ENCODE data around the gene FBXL12. TPM values are rescaled to one million over a fixed set of nuclear protein-coding genes. Genes with fewer than 3 reads are reported as not detected.
"Not testable (repeated sequence)": the region's sequence is repeated elsewhere in the genome, so short reads cannot be mapped to it uniquely, and the experiment has no call there.

FBXL12 gene
- total and polyA plus RNA-seq, 5 donors: 12.2 to 14.5 (median 13.9) TPM

DNA sequence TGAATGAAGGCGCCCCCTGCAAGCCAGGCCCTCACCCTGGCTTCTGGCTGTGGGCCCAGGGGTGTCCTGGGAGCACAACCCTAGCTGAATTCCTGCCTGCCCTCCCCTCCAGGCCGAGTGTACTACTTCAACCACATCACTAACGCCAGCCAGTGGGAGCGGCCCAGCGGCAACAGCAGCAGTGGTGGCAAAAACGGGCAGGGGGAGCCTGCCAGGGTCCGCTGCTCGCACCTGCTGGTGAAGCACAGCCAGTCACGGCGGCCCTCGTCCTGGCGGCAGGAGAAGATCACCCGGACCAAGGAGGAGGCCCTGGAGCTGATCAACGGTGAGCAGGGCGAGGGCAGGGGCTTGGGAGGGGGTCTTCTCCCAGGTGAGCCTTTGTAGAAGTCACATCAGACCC lies 19.4 kb upstream of the FBXL12 start:
- Histone ChIP-seq H3K27me3 (ENCODE audit: control insufficient read depth, insufficient read depth) (no peaks in the 10 kb centered on the region), H3K9me3 (ENCODE audit: control insufficient read depth, low read length) (no peaks in the 10 kb centered on the region), H3K4me3 (ENCODE audit: low read length) (no peak overlapping the region), H3K27ac (ENCODE audit: low read length) (no peak overlapping the region), H3K4me1 (ENCODE audit: control insufficient read depth, insufficient read depth, low read length) (no peaks in the 10 kb centered on the region)
- DNase-seq (no peak), ATAC-seq (no peak)
- WGBS: 92% methylated on average over 15 of the region's 15 CpGs
- intact Hi-C loops (cut with DNase I): no loop called here

- Histone ChIP-seq H3K4me3 (ENCODE audit: low read length) (peak overlapping the region; percentile 85), H3K27me3 (ENCODE audit: control insufficient read depth, insufficient read depth) (no peaks in the 10 kb centered on the region), H3K9me3 (ENCODE audit: control insufficient read depth, low read length) (no peaks in the 10 kb centered on the region), H3K4me1 (ENCODE audit: control insufficient read depth, insufficient read depth, low read length) (no peaks in the 10 kb centered on the region), H3K27ac (ENCODE audit: low read length) (no peak overlapping the region)
- intact Hi-C loops (cut with DNase I): no loop called here
- DNase-seq: peak in 1 of 3 donors; percentile 36
- ATAC-seq: no peak
- 7% methylated on average over 5 of the region's 5 CpGs for WGBS
Observed at GRCh38 chr19:9836021-9836420, 17.1 kb upstream of the FBXL12 start.

DNA sequence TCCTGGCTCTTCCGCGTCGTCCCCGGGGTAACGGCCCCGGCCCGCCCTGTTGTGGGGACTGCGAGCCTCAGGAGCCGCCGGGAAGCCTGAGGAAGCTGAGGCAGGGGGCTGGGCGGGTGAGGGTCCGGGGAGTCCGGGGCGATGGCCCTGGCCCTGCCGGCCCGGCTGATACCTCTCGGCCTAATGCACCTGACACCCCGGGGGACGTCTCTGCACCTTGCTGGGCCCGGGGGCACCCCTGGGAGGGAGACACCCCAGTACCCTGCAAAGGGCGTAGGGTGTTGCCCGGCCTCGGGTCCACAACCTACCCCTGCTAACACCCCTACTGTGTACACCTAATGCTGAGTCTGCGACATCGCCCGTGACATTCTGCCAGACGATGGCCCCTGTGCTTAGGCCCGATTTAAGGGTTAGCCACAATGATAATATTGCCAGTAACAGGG lies 16.6 kb upstream of the FBXL12 start:
- 3% methylated on average over 28 of the region's 28 CpGs for WGBS
- no peak overlapping the region for H3K27ac ChIP-seq (ENCODE audit: low read length)
- no peaks in the 10 kb centered on the region for H3K27me3 ChIP-seq (ENCODE audit: control insufficient read depth, insufficient read depth)
- no peaks in the 10 kb centered on the region for H3K4me1 ChIP-seq (ENCODE audit: control insufficient read depth, insufficient read depth, low read length)
- ATAC-seq: peak in 1 of 2 donors; percentile 32
- intact Hi-C loops (cut with DNase I): no loop called here
- H3K9me3 ChIP-seq (ENCODE audit: control insufficient read depth, low read length): no peaks in the 10 kb centered on the region
- peak in 2 of 3 donors; percentile 71 to 76 for DNase-seq
- peak overlapping the region; percentile 85 for H3K4me3 ChIP-seq (ENCODE audit: low read length)

DNA sequence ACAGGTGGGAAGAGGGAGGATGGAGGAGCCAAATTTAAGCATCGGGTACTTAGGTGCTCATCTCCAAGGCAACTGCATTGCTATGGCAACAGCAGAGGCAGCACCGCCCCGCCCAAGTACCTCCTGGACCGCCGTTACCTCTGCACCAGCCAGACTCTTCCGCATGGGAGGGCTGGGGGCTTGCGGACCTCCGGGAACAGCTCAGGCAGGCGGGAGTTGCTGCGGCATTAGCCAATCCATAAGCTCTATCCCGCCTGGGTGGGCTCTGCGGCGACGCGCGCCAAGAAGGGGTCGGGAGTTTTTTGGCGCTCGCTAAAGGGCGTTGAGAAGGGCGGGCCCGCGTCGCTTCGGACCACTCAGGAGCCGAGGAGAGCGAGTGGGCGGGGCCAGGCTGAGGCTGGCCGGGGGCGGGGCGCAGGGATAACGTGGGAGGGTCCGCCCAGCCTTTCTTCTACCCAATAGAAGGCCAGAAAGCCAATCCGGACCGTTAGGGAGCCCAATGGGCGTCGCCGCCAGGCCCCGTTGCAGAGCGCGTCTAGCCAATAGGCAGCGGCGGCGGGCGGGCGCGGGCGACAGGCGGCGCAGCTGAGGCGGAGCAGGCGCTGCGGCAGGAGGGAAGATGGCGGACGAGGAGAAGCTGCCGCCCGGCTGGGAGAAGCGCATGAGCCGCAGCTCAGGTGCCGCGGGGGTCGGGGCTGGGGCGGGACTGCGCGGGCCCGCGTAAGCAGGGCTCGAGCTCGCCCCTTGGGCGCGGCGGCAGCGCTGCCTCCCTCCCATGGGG lies 16.0 kb upstream of the FBXL12 start, which contains the start of gene PIN1:
Gene PIN1 (plus strand): TSS at position 593 of the 781 bp plus-strand sequence. CDS start 27 bp downstream, at position 620.
- peak within 1 kb of the TSS; percentile 85 for H3K4me3 ChIP-seq (ENCODE audit: low read length)
- no peaks in the 10 kb centered on the region for H3K27me3 ChIP-seq (ENCODE audit: control insufficient read depth, insufficient read depth)
- intact Hi-C loops (cut with DNase I): no loop called here
- DNase-seq: peak; percentile 99 to 100 (median 100)
- WGBS: under 1% methylated on average over 73 of the region's 73 CpGs
- H3K4me1 ChIP-seq (ENCODE audit: control insufficient read depth, insufficient read depth, low read length): no peaks in the 10 kb centered on the region
- no peaks in the 10 kb centered on the region for H3K9me3 ChIP-seq (ENCODE audit: control insufficient read depth, low read length)
- ATAC-seq: peak; percentile 99
- H3K27ac ChIP-seq (ENCODE audit: low read length): peak within 1 kb of the TSS; percentile 57

- ATAC-seq: no peak
- intact Hi-C loops (cut with DNase I): no loop called here
- Histone ChIP-seq H3K4me1 (ENCODE audit: control insufficient read depth, insufficient read depth, low read length) (no peaks in the 10 kb centered on the region), H3K4me3 (ENCODE audit: low read length) (peak overlapping the region; percentile 76), H3K9me3 (ENCODE audit: control insufficient read depth, low read length) (no peaks in the 10 kb centered on the region), H3K27ac (ENCODE audit: low read length) (no peak overlapping the region), H3K27me3 (ENCODE audit: control insufficient read depth, insufficient read depth) (no peaks in the 10 kb centered on the region)
- WGBS: 63% methylated on average over 6 of the region's 6 CpGs
- DNase-seq: no peak
Observed at GRCh38 chr19:9834307-9834725, 15.4 kb upstream of the FBXL12 start.

DNA sequence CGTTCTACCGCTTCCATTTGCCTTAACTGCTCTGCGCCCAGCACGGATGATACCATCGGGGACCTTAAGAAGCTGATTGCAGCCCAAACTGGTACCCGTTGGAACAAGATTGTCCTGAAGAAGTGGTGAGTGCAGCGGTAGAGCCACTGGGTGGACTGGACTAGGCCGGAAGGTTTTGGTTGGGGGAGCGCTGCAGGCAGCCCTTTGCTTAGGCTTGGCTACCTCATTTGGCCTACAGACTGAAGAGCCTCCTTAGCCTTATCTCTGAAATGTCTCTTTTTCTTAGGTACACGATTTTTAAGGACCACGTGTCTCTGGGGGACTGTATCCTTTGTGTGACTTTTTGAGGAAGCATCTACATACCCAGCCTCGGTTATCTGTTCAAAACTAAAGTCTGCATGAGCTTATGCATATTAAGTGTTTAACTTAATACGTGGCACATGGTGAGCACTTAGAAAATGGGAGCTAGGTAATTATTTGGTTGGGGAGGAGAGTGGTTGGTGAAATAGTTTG lies 9.7 kb upstream of the FBXL12 start:
- Histone ChIP-seq H3K27me3 (ENCODE audit: control insufficient read depth, insufficient read depth) (no peaks in the 10 kb centered on the region), H3K9me3 (ENCODE audit: control insufficient read depth, low read length) (no peaks in the 10 kb centered on the region), H3K4me1 (ENCODE audit: control insufficient read depth, insufficient read depth, low read length) (peaks cover 2% of the 10 kb centered on the region), H3K27ac (ENCODE audit: low read length) (no peak overlapping the region), H3K4me3 (ENCODE audit: low read length) (peak overlapping the region; percentile 56)
- 27% methylated on average over 13 of the region's 13 CpGs for WGBS
- intact Hi-C loops (cut with DNase I): no loop called here
- DNase-seq: no peak
- no peak for ATAC-seq

DNA sequence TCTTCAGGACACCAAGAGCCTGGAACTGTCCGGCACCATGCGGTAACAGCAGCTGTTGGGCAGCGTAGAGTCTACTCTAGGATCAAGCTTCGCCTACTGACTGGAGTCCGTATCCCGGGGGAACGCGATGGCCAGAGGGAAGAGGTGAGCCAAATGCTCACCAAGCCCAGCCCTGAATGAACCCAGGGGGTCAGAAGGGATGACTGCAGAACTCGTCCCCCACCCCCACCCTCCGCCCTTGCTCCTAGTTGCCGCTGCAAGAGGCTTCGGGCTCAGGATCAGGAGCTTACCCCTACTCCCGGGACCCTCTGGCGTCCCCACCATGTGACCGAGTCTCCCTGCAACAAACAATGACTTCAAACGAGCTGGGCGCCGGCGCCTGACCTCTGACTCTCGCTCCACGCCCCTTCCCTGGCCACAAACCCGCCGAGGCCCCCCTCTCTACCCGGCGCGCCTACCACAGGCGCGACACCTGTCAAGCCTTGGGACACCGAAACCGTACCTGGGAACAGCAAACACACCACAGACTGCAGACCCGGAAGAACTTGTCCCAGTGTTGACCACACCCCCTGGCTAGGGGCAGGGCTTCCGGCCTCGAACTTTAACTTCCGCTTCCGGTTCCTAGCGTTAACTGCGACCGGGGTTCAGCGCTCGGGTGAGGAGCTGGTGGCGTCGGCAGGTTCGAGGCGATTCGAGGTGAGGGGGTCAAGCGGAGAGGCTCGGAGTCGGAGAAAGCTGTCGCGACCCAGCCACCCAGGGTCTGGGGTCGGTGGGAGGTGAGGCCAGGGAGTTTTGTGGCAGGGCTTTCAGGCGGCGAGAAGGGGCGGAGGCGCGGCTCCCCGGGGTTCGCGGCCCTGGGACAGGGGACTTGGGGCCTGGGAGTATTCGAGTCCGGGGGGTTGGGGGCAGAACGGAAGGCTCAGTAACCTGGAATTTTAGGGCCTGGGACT lies 8.7 kb upstream of the FBXL12 start, which contains the start of gene UBL5:
Gene UBL5 (plus strand): TSS at position 630 of the 950 bp plus-strand sequence. CDS start 420 bp downstream, outside the sequence.
- WGBS: under 1% methylated on average over 62 of the region's 62 CpGs
- Histone ChIP-seq H3K4me3 (ENCODE audit: low read length) (peak within 1 kb of the TSS; percentile 56), H3K27ac (ENCODE audit: low read length) (peak within 1 kb of the TSS; percentile 16), H3K9me3 (ENCODE audit: control insufficient read depth, low read length) (no peaks in the 10 kb centered on the region), H3K27me3 (ENCODE audit: control insufficient read depth, insufficient read depth) (no peaks in the 10 kb centered on the region), H3K4me1 (ENCODE audit: control insufficient read depth, insufficient read depth, low read length) (peaks cover 2% of the 10 kb centered on the region)
- intact Hi-C loops (cut with DNase I): no loop called here
- ATAC-seq (peak; percentile 95 to 97), DNase-seq (peak; percentile 85 to 95 (median 92))

DNA sequence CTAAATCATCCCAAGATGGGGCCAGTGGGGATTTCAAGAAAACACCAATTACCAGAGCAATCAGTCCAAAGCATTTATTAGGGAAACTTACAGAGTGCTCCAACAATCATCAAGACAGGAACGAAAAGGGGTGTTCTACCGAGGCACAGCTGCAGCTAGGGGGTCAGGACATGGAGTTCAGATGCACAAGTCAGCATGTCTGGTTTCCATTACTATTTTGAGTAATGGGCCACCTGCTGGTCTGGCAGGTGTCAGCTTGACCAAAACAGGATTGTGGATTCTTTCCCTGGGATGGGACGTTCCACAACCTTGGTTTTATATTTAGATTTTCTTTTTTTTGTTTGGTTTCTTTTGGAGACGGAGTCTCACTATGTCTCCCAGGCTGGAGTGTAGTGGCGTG lies 4.9 kb upstream of the FBXL12 start:
- Histone ChIP-seq H3K4me1 (ENCODE audit: control insufficient read depth, insufficient read depth, low read length) (peaks cover 2% of the 10 kb centered on the region), H3K27me3 (ENCODE audit: control insufficient read depth, insufficient read depth) (no peaks in the 10 kb centered on the region), H3K4me3 (ENCODE audit: low read length) (no peak overlapping the region), H3K9me3 (ENCODE audit: control insufficient read depth, low read length) (no peaks in the 10 kb centered on the region), H3K27ac (ENCODE audit: low read length) (no peak overlapping the region)
- DNase-seq: no peak
- WGBS: 88% methylated on average over 5 of the region's 5 CpGs
- intact Hi-C loops (cut with DNase I): no loop called here
- no peak for ATAC-seq

DNA sequence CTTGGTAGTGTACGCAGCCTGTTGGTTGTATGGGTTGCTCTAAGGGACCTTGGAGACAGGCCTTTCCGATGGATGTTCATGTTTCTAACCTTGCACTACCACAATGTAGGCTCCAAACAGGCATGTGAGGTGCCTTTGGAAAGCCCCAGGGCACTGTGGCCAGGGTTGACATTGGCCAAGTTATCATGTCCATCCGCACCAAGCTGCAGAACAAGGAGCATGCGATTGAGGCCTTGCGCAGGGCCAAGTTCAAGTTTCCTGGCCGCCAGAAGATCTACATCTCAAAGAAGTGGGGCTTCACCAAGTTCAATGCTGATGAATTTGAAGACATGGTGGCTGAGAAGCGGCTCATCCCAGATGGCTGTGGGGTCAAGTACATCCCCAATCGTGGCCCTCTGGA lies 1.2 kb upstream of the FBXL12 start:
- H3K4me1 ChIP-seq (ENCODE audit: control insufficient read depth, insufficient read depth, low read length); H3K9me3 ChIP-seq (ENCODE audit: control insufficient read depth, low read length); H3K27me3 ChIP-seq (ENCODE audit: control insufficient read depth, insufficient read depth); ATAC-seq; H3K4me3 ChIP-seq (ENCODE audit: low read length); intact Hi-C loops (cut with DNase I): not testable (repeated sequence)
- 93% methylated on average over 8 of the region's 8 CpGs for WGBS
- H3K27ac ChIP-seq (ENCODE audit: low read length): peak overlapping the region; percentile 73
- peak in 1 of 3 donors; percentile 65 for DNase-seq

- H3K4me1 ChIP-seq (ENCODE audit: control insufficient read depth, insufficient read depth, low read length): peaks cover 2% of the 10 kb centered on the region
Observed at GRCh38 chr19:9819596-9819909, 674 bp upstream of the FBXL12 start.

More at GRCh38 chr19:9819596-9819909, 674 bp upstream of the FBXL12 start:
- intact Hi-C loops (cut with DNase I): no loop called here
- no peak for DNase-seq
- 0% methylated on average over 21 of the region's 21 CpGs for WGBS
- peak overlapping the region; percentile 73 for H3K27ac ChIP-seq (ENCODE audit: low read length)
- ATAC-seq: no peak
- H3K9me3 ChIP-seq (ENCODE audit: control insufficient read depth, low read length): no peaks in the 10 kb centered on the region
- no peaks in the 10 kb centered on the region for H3K27me3 ChIP-seq (ENCODE audit: control insufficient read depth, insufficient read depth)
- peak overlapping the region; percentile 25 for H3K4me3 ChIP-seq (ENCODE audit: low read length)
